Non-pigmented ciliary epithelial cell (primary cell): Measurements from ENCODE around the gene ZRSR2.
"Not testable (repeated sequence)": the region's sequence is repeated elsewhere in the genome, so short reads cannot be mapped to it uniquely, and the experiment has no call there.

Experiments
- DNase-seq: peaks from one replicate; pipeline ENCODE4 v3.0.0-alpha.2; 2010; ENCODE audit warnings: low read depth

The ZRSR2 gene

DNA sequence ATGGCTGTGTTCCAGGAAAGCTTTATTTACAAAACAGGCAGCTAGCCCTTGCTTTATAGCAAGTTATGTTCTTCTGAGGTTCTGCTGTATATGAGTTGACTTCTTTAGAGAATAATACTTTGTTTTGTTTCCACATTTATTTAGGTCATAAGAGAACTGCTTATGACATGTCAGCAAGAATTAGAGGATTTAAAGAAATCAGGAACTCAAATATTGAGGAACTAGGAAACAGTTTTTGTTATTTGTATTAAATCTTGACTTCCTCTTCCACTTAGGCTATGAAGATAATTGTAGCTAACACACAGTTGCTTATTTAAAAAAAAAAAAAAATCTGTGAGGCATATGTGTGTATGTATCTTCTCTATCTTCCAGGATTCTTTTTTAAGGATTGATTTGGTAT lies 14.3 kb downstream of the ZRSR2 start:
- DNase-seq: no peak

DNA sequence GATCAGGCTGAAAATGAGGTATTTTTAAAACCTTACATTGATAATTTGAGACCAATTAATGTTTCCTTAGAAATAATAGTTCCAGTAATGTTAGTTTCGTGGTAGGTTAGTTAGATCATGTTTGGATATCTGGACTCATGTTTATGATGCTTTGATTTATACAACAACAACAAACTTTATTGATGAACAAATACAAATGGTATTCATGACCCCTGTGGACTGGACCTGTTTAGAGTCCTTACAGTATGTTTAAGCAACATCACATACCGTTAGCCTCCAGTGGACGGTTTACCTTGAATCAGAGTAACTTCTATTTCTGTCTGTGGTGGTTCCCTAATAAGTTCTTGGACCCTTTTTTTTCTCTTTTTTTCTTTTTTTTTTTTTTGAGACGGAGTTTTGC lies 18.0 kb downstream of the ZRSR2 start:
- no peak for DNase-seq

DNA sequence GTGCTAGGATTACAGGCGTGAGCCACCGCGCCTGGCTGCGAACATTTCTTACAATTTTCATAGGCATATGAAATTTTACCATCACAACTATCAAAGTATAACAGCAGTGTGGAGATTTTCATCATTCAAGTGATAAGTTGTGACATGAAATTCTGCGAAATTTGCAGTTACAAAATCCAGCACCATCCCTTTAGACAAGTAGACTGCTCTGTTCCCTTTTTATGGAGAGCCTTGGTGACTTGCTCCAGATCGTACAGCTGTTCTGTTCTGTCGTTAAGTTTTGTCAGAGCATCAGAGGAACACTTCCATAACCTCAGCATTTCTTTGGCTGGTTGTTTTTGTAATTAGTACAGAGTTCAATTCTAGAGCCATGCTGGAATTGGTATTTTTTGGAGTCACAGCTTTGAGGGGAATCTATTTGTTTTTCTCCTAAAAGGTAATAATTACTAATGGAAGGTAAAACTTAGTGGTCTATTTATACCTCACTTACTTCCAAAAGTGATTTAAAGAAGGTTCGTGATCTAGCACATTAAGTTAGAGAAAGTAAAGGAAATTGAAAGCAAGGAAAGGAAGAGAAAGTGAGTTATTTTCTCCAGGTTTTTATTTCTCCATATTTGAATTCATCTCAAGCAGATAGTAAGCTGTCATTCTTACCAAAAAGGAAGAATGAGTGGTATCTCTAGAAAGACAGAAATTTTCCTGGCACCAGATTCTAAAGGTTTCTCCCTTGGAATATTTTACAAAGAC lies 22.1 kb downstream of the ZRSR2 start:
- no peak for DNase-seq

DNA sequence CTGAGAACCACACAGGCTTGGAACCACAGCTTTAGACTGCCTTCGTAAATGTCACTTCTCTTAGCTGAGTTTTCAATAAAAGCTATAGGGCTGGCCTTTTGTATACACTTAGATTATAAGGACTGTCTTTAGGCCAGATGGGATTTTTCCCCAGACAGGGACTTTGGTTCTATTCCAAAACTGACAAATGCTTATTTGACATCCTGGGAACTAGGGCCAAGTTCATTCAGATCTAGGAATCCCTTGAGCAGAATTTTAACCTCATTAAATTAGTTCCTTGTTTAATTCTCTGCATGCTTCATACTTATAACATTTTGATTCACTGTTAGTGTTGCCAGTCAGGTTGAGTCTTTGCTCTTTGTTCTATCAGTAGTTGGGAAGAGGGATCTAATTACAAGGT lies 23.1 kb downstream of the ZRSR2 start:
- no peak for DNase-seq

DNA sequence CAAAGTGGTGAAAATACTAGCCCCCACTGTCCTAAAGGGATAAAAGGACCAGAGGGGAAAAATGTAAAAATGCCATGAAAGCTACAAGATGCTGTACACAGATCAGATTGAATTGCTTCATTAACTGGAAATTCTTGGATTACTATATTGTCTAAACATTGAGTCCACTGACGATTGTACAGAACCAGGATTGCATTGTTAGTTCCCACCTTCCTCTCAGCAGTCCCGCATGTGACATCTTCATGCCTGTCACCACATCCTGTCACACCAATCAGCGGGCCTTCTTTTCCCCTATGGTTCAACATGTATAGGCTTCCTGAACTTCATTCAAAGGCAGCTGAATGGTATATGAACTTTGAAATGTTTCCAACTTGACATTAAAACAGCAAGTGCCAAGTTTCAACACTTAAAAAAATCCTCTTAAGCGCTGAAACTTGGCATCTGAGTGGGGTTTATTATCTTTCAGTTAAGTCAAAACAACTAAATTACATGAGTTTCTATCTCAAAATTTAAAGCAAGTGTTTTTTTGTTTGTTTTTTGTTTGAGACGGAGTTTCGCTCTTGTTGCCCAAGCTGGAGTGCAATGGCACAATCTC lies 24.6 kb downstream of the ZRSR2 start:
- DNase-seq: no peak

DNA sequence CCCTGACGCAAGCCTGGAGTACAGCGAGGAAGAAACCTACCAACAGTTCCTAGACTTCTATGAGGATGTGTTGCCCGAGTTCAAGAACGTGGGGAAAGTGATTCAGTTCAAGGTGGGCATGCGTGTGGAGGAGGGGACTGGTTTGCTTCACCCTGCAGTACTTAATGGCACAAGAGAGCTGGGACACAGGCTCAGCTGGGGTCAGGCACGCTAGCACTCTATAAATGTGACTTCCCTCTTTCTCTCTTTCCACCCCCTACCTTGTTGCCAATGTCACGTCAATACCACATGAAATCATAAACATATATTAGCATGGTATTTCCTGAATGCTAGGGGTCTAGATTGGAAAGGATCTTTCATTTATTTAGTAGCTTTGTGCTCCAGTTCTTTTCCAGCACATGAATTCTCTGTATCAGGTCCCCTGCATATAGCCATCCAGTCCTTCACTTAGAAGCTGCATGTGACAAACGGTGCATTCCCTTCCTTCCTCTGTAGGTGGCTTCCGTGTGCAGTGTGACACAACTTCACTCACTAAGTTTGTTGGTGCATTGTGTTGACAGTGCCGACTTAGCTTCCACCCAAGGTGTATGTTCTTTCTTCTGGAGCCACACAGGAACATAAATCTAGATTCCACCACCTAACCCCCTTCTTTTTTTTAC lies 25.6 kb downstream of the ZRSR2 start:
- DNase-seq: no peak

DNA sequence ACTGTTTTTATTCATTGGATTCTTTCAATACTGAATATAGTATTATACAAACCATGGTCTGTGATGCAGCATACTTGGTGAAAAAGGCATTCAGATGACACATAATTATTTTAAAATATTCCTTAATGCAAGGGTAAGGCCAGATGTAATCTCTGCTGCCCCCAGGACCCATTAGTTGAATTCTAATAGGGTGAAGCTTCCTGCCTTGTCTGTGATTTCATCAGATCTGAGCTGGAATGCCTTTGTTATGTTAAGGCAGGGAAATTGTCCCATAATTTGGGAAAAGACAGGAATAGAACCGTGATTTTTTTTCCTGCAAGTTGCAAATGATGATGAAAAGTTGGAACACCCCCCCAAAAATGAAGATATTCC lies 26.1 kb downstream of the ZRSR2 start:
- DNase-seq: no peak

DNA sequence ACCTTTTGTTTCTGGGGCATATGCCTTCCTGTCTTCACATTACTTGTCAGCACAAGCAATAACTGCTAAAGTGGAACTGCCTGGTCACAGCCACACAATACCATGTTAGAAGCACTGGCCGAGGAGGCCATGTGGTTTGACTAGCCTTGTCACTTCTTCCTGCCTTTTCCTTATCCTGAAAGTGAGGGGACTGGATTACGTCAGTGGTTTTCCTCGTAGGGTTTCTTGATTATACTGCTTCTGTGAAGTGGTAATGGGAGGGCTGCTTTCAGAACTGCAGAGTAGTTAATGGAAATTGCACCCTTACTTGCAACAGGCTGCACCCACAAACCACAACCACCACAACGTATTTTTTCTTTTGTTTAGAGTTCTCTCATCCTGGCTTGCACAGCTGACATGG lies 26.6 kb downstream of the ZRSR2 start:
- no peak for DNase-seq

DNA sequence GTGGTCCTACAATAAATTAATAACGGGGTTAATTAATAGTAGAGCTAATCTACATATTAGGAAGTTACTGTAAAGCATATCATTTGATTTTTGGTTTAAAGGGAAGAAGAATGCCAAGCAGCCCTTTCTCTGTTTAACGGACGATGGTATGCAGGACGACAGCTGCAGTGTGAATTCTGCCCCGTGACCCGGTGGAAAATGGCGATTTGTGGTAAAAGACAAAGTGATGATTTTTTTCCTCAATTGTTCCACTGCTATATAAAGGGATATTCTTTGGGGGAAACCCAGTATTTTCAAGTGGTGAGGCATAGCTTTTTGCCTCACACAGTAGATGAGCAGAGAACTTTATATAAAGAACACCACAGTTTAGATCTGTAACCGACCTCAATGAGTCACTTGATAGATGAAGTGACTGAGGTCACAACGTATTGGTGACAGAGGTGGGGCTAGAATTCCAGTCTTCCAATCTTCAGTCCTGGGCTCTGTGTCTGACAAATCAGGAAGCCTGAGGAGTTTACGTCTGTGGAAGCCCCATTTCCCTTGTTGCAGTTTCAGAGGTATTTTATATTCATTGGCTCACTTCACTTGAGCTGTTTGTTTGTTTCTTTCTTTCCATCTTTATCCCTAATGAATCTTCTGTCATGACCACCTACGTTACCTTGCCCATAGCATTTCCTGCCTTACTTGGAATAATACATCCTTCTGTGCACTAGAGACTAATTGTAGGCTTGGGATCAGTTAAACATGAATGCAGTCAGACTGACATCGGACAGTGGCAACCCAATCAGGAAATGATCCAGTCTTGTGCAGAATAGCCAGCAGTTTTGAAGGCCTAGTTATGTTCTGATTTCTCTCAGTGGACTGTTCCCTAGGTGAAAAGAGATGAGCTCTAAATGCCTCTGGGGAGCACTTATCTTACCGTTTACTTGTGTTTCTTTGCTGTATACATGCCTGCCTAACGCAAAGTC lies 30.1 kb downstream of the ZRSR2 start:
- no peak for DNase-seq

DNA sequence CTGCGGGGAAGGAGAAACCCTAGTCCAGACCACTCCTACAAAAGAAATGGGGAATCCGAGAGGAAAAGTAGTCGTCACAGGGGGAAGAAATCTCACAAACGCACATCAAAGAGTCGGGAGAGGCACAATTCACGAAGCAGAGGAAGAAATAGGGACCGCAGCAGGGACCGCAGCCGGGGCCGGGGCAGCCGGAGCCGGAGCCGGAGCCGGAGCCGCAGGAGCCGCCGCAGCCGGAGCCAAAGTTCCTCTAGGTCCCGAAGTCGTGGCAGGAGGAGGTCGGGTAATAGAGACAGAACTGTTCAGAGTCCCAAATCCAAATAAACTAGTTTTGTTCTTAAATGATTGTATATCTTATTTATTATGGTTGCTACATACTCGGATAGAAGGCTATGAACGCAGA lies 32.6 kb downstream of the ZRSR2 start:
- no peak for DNase-seq

DNA sequence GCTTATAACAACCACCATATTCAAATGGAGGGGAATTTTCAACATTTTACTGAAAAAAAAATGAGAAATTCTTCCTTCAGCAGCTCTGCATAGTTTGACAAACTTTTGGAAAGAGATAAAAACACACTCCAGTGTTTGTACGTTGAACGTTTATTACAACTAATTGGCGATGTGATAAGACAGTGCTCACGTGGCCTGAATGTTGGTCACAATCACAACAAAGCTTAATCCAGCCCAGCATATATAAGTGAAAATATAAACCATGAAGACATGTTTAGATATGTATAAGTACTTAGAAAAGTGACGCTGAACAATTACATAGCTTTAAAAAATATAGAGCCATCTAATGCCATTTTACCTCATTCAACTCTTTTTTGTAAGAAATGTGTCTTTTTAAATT lies 35.7 kb downstream of the ZRSR2 start:
- no peak for DNase-seq

DNA sequence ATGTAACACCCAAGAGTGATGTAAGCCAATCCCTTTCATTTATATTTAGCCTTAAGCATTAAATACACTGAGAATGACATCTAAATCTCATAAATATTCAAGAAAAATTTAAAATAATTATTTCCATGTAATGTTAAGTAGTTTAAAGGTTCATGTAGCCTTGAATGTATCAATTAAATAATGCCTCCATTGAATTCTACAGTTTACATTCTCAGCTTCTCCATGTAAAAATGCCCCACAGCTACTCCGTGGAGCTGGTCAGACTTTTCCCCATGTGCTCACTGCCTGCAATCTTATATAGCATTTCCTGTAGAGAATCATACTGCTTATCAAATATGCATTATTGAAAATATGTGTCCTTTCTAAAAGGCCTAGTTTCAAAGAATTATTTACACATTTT lies 38.9 kb downstream of the ZRSR2 start:
- DNase-seq: no peak

DNA sequence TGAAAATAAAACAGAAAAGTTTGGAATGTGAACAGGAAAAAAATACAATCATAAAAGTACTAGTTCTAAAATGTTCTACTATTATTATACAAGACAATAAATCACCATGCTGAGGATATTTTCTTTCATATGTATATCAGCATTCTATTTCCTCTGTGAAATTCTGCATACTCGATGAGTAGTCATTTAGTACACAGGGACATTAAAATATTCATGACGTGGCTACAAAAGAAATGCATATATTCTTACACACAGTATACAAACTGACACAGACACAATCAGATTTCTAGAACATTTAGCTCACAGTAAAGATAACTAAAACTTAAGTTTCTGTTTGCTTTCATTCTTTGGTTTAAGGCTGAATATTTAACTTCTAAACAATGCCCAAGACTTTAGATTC lies 41.1 kb downstream of the ZRSR2 start:
- DNase-seq: not testable (repeated sequence)

DNA sequence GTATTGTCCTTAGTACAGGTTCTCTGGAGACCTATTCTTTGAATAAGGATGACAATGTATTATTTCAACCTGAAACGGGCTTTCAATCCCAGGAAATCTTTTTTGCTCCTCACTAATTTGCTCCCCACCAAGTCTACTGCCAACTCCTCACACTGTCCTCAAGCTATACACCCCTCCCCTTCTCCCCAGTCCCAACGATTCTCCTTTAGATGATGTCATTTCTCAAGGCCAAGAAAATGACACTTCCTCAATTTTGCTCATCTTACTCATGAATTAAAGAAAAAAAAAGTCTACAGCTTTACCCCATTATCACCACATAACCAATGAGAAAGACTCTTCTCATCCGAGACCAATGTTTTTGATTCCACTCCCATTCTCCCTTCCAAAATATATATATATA lies 43.8 kb downstream of the ZRSR2 start:
- no peak for DNase-seq

DNA sequence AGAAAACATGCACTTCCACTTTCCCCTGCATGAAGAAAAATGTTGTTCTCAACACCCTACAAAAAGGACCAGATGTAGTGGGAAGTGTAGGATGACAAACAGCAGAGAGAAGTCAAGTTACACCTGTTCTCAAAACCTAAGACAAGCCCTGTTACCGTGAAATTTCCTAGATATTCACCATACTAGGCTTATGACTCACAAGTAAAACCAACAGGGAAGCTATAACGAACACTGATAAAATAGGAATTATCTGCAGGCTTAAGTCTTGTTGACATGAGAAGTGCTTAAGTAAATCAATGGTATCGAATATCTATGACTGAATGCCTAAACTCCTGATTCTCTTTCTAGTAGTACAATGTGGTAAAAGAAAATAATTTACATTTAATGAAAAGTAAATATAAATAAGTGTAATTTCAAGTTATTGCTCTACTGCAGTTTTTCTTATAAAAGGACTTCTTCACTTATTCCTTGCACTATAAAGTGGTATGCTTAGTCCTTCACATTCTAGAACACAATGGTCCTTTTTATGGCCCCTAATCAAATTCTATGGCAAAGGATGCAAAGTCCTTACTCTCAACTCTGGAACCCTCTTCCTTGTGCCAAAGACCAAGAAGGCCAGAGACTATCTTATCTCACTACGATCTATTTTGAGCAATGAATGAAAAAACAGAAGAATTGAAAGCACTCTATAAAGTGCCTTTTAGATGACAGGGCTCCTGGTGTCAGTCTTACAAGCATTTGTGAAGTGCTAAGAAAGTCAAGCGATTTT lies 44.7 kb downstream of the ZRSR2 start:
- DNase-seq: peak; percentile 9

DNA sequence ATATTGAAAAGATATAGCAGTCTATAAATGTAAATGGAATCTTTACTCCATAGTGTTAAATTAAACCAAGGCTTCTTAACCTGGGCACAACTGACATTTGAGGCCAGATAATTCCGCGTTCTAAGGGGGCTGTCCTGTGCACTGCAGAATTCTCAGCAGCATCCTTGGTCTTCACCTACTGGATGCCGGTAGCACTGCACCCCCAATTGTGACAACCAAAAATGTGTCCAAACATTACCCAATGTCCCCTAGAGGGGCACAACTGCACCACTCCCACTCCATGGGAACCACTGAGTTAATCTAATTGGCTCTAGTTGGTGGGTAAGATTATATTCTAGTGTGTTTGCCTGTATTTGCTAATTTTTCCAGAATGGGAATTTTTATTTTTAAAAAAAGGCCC lies 47.7 kb downstream of the ZRSR2 start:
- no peak for DNase-seq

DNA sequence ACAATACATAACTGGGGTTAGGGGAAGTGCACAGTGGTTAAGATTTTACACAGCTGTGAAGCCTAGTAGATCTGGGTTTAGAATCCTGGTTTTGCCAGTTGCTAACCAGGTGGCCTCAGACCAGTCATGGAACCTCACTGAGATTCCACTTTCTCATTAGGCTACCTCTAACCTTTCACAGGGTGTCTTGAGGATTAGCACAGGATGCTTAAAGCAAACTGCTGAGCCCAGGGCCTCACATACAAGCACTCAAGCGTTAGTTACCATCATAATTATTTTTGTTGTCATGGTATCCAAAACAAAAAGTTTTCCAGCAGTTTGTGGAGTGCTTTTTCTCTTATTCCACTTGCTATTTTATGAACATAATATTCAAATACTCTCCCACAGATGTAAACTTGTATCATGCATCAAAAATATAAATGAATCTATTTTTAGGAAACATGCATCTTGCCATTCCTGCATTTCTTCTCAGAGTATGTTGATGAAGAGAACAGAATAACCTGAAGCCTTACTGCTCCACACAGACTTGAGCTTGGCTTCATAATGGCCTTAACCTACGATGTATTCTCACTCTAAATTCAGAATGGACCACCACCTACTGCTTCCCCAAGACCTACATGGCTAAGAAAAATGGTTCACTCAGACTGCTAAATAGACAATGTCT lies 51.7 kb downstream of the ZRSR2 start:
- no peak for DNase-seq

DNA sequence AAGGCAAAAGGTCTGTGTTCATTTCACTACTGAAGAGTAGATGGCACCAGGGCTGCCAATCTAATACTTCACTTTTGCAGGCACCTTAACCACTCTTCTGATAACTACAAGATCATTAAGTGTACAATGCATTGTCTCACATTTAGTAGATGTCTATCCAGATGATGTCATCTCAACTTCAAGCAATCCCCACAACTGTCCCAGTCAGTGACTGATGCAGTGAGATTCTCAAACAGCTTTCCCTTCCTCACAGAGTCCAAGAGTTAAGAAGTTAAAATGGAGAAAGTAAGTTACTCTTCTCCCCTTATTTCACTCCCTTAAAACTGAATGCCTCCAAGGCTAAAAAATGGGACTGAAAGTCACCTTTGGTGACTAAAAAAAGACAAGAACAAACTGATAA lies 53.7 kb downstream of the ZRSR2 start:
- no peak for DNase-seq

DNA sequence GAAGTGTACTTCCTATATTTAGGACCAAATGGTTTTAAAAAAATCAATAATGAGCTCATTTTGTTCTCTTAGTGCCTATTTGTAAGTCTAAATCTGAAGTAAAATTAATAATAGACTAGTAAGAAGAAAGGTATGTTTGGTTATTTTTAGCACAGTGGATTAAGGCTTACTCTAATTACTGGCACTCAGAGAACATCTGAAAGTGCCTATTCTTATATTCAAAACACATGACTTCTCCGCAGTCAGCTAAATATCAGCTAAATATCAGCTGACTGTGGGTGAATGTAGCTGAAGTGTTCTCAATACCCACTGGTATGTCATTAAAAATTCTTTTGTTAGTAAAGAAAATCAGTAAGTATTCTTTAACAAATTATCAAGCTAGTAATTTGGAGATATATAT lies 58.3 kb downstream of the ZRSR2 start:
- no peak for DNase-seq

DNA sequence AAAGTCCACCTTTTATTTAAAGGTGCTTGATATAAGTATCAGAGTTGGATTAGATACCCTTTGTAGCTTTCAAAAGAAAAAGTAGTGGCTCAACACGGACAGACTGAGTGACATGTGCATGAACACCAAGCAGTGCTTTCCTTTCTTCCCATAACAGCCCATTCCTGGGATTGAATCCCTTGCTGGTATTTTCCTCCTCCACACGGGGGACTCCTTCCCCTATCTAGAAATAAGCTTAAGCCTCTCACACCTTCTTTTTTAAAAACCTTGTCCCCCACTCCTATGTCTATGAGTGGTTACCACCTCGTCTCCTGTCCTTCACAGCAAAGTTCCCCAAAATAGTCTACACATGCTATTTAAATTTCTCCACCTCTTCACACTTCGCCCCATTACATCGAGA lies 59.3 kb downstream of the ZRSR2 start:
- DNase-seq: no peak

DNA sequence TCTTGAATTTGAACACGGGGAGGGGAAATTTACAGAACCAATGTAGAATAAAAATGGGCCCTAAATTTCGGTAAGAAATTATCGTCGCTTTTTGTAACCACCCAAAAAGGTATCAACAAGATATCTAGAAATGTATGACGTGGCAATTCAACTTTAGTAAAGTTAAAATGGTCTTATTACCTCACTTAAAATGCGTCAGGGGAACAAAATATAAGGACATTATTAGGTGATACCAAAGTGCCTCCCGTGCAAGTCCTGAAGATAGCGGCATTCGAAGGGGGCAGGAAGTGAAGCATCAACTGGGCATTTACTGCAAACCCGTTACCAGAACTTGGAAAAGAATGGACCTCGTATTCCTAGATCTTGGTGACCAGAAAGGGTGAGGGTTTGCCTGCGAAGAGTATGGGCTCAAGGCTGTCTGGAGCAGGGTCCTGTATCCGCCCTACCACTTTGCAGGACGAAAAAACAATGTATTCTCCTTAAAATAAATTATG lies 63.3 kb downstream of the ZRSR2 start:
- no peak for DNase-seq
